Measurements from ENCODE around the gene KLHDC8A. TPM values are rescaled to one million over a fixed set of nuclear protein-coding genes. Genes with fewer than 3 reads are reported as not detected.
A peak's percentile ranks its signal among the peaks of the same experiment; 100 is the strongest.

KLHDC8A gene
- total RNA-seq, 1 experiment from 2014 or later = 0.49 TPM

GRCh38 chr1:205376739-205377138 is 20.0 kb upstream of the KLHDC8A start:
- no TSS peak for BruUV-seq (replicated peaks)
- H3K4me3 ChIP-seq (replicated peaks in 1 of 2; ENCODE audit: low read depth in 1 of 2, low read length in 2 of 2) = no peak overlapping the region
- H3K4me1 ChIP-seq (ENCODE audit: control insufficient read depth in 1 of 2, insufficient read depth in 2 of 2, low read length in 2 of 2) = peaks cover 30 to 39% of the 10 kb centered on the region in 2 experiments
- no peak overlapping the region for H3K9ac ChIP-seq (ENCODE audit: low read length)
- intact Hi-C loops (cut with micrococcal nuclease) = no loop called here
- peak overlapping the region; percentile 66 for H2AFZ ChIP-seq (ENCODE audit: low read depth, low read length, poor library complexity, severe bottlenecking)
- no peaks in the 10 kb centered on the region for H4K20me1 ChIP-seq (ENCODE audit: insufficient read depth)
- H3K79me2 ChIP-seq (ENCODE audit: insufficient read depth, low read length) = no peaks in the 10 kb centered on the region
- RAD21 ChIA-PET (ENCODE audit: low non-redundant PET in 1 of 2, low total read pairs in 2 of 2, uncharacterized antibody in 2 of 2, unreplicated experiment in 2 of 2) = no interaction called here
- H3K4me2 ChIP-seq (ENCODE audit: low read length) = peak overlapping the region; percentile 57
- TF ChIP-seq ZNF274 (IDR thresholded peaks at IDR 0.05; ENCODE audit: low read depth, low read length) (no peak), JUND (IDR thresholded peaks at IDR 0.05) (peak; percentile 47; the same call in 1 of the 2 replicates), TCF7L2 (IDR thresholded peaks at IDR 0.05; ENCODE audit: borderline replicate concordance, extremely low read depth, insufficient read depth, insufficient read length) (no peak), POLR2AphosphoS5 (IDR thresholded peaks at IDR 0.05; ENCODE audit: low read depth, low read length) (no peak), EZH2 (IDR thresholded peaks at IDR 0.05) (no peak), EGR1 (IDR thresholded peaks at IDR 0.05; ENCODE audit: low read depth) (no peak), EZH2phosphoT487 (IDR thresholded peaks at IDR 0.05; ENCODE audit: borderline replicate concordance) (no peak), CBX3 (IDR thresholded peaks at IDR 0.05; ENCODE audit: low read depth) (0 out of 2 replicates have a peak, but pooled peaks have one; percentile 27), CEBPB (IDR thresholded peaks at IDR 0.05; ENCODE audit: low read depth) (no peak), FOSL1 (IDR thresholded peaks at IDR 0.05; ENCODE audit: low read depth) (peak; percentile 57), SIN3A (IDR thresholded peaks at IDR 0.05; ENCODE audit: low read depth) (no peak), SP1 (IDR thresholded peaks at IDR 0.05; ENCODE audit: low read depth) (peak; percentile 43; the same call in 1 of the 2 replicates)
- TF ChIP-seq, protein P1, sequence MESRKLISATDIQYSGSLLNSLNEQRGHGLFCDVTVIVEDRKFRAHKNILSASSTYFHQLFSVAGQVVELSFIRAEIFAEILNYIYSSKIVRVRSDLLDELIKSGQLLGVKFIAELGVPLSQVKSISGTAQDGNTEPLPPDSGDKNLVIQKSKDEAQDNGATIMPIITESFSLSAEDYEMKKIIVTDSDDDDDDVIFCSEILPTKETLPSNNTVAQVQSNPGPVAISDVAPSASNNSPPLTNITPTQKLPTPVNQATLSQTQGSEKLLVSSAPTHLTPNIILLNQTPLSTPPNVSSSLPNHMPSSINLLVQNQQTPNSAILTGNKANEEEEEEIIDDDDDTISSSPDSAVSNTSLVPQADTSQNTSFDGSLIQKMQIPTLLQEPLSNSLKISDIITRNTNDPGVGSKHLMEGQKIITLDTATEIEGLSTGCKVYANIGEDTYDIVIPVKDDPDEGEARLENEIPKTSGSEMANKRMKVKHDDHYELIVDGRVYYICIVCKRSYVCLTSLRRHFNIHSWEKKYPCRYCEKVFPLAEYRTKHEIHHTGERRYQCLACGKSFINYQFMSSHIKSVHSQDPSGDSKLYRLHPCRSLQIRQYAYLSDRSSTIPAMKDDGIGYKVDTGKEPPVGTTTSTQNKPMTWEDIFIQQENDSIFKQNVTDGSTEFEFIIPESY (IDR thresholded peaks at IDR 0.05; ENCODE audit: extremely low read depth, insufficient replicate concordance, low read length) = no peak
- TF ChIP-seq, protein P2, sequence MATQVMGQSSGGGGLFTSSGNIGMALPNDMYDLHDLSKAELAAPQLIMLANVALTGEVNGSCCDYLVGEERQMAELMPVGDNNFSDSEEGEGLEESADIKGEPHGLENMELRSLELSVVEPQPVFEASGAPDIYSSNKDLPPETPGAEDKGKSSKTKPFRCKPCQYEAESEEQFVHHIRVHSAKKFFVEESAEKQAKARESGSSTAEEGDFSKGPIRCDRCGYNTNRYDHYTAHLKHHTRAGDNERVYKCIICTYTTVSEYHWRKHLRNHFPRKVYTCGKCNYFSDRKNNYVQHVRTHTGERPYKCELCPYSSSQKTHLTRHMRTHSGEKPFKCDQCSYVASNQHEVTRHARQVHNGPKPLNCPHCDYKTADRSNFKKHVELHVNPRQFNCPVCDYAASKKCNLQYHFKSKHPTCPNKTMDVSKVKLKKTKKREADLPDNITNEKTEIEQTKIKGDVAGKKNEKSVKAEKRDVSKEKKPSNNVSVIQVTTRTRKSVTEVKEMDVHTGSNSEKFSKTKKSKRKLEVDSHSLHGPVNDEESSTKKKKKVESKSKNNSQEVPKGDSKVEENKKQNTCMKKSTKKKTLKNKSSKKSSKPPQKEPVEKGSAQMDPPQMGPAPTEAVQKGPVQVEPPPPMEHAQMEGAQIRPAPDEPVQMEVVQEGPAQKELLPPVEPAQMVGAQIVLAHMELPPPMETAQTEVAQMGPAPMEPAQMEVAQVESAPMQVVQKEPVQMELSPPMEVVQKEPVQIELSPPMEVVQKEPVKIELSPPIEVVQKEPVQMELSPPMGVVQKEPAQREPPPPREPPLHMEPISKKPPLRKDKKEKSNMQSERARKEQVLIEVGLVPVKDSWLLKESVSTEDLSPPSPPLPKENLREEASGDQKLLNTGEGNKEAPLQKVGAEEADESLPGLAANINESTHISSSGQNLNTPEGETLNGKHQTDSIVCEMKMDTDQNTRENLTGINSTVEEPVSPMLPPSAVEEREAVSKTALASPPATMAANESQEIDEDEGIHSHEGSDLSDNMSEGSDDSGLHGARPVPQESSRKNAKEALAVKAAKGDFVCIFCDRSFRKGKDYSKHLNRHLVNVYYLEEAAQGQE (IDR thresholded peaks at IDR 0.05; ENCODE audit: low read depth) = no peak
- TF ChIP-seq, protein P3, sequence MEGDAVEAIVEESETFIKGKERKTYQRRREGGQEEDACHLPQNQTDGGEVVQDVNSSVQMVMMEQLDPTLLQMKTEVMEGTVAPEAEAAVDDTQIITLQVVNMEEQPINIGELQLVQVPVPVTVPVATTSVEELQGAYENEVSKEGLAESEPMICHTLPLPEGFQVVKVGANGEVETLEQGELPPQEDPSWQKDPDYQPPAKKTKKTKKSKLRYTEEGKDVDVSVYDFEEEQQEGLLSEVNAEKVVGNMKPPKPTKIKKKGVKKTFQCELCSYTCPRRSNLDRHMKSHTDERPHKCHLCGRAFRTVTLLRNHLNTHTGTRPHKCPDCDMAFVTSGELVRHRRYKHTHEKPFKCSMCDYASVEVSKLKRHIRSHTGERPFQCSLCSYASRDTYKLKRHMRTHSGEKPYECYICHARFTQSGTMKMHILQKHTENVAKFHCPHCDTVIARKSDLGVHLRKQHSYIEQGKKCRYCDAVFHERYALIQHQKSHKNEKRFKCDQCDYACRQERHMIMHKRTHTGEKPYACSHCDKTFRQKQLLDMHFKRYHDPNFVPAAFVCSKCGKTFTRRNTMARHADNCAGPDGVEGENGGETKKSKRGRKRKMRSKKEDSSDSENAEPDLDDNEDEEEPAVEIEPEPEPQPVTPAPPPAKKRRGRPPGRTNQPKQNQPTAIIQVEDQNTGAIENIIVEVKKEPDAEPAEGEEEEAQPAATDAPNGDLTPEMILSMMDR (IDR thresholded peaks at IDR 0.05 in 2 of 3, conservative IDR thresholded peaks at IDR 0.05 in 1 of 3; ENCODE audit: borderline replicate concordance in 1 of 3, insufficient read depth in 1 of 3, low read depth in 2 of 3, low read length in 2 of 3) = no peak
- H3K36me3 ChIP-seq (ENCODE audit: control insufficient read depth in 1 of 2, insufficient read depth in 2 of 2, low read length in 2 of 2) = no peaks in the 10 kb centered on the region
- H3K9me2 ChIP-seq (ENCODE audit: insufficient read depth) = no peaks in the 10 kb centered on the region
- no peak overlapping the region for H3K27ac ChIP-seq (ENCODE audit: low read depth, low read length)
- CTCF ChIA-PET = interaction anchor here (0.6 to 1.8 kb wide), 5 partner anchors 22 to 281 kb away, joined by 3 to 6 read pairs (median 3); no protein-coding TSS in a partner anchor
- POLR2A ChIA-PET = no interaction called here
- no peaks in the 10 kb centered on the region for H3K9me3 ChIP-seq (ENCODE audit: control insufficient read depth in 1 of 2, insufficient read depth in 1 of 2, low read depth in 1 of 2, low read length in 2 of 2)
- no peaks in the 10 kb centered on the region for H3K27me3 ChIP-seq (ENCODE audit: insufficient read depth, low read length)
- DNase-seq (ENCODE audit: low read depth, low spot score) (peak; percentile 50), ATAC-seq (peak; percentile 52)
